ENCODE data around the gene NUP62.

Gene NUP62

DNA sequence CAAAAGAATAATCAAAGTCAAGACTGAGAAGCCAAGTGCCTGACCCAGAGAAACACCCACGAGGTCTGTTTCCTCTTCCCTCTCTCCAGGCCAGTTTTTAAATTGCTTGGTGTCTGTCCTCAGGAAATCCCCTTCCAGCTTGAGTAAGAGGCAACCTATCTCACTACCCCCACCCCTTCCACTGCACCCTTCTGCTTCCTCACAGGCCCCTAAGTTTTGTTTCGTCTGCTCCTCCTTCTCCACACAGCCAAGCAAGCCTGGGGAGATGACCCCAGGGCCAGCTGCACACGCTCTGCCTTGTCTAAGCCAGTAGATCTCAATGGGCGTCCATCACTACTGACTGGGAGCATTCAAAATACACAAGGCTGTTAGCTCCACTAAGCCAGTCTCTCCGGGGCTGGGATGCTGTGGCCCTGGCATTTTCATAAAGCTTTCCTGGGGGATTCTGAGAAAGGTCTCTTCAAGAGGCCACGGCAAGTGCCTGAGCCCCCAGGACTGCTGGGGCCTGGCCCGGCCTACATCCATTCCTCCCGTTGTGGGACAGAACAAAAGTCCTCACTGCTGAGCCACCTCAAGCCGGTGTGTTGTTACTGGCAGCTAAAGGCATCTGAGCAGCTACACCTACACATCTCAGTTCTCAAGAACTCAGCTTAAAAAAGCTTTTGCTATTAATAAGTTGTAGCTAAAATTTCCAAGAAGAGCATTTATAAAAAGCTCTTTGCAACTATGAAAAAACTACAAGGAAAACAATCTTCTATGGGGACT, 17.7 kb downstream of the NUP62 start:
- TF ChIP-seq, protein P1, sequence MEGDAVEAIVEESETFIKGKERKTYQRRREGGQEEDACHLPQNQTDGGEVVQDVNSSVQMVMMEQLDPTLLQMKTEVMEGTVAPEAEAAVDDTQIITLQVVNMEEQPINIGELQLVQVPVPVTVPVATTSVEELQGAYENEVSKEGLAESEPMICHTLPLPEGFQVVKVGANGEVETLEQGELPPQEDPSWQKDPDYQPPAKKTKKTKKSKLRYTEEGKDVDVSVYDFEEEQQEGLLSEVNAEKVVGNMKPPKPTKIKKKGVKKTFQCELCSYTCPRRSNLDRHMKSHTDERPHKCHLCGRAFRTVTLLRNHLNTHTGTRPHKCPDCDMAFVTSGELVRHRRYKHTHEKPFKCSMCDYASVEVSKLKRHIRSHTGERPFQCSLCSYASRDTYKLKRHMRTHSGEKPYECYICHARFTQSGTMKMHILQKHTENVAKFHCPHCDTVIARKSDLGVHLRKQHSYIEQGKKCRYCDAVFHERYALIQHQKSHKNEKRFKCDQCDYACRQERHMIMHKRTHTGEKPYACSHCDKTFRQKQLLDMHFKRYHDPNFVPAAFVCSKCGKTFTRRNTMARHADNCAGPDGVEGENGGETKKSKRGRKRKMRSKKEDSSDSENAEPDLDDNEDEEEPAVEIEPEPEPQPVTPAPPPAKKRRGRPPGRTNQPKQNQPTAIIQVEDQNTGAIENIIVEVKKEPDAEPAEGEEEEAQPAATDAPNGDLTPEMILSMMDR (IDR thresholded peaks at IDR 0.05; ENCODE audit: low read depth, low read length) = no peak
- in situ Hi-C loops (cut with HindIII; ENCODE audit: low sequenced_read_pairs) = no loop called here
- no peak for DNase-seq (ENCODE audit: low read depth, low spot score)
- no peak overlapping the region for H3K4me3 ChIP-seq (ENCODE audit: low read depth, low read length)

DNA sequence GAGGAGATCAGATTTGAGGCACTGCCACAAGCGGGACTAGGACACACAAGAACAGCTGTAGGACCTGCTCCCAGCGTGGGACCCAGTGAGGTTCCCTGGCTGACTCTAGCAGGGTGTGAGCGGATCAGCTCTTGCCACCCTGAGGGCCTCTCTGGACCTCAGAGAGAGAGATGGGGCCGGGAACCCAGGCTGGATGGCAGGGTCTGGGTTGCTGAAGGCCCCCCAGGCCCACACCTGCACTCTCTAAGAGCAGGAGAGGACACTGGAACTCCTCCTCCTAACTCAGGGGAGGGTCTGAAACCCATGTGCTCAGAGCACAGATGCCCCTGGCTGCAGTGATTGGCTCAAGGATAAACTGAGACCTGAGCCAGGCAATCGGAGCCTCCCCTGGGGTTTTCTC, 19.1 kb downstream of the NUP62 start:
- H3K4me3 ChIP-seq (ENCODE audit: low read depth, low read length) = no peak overlapping the region
- TF ChIP-seq, protein P1 (IDR thresholded peaks at IDR 0.05; ENCODE audit: low read depth, low read length) = no peak
- in situ Hi-C loops (cut with HindIII; ENCODE audit: low sequenced_read_pairs) = no loop called here
- no peak for DNase-seq (ENCODE audit: low read depth, low spot score)

DNA sequence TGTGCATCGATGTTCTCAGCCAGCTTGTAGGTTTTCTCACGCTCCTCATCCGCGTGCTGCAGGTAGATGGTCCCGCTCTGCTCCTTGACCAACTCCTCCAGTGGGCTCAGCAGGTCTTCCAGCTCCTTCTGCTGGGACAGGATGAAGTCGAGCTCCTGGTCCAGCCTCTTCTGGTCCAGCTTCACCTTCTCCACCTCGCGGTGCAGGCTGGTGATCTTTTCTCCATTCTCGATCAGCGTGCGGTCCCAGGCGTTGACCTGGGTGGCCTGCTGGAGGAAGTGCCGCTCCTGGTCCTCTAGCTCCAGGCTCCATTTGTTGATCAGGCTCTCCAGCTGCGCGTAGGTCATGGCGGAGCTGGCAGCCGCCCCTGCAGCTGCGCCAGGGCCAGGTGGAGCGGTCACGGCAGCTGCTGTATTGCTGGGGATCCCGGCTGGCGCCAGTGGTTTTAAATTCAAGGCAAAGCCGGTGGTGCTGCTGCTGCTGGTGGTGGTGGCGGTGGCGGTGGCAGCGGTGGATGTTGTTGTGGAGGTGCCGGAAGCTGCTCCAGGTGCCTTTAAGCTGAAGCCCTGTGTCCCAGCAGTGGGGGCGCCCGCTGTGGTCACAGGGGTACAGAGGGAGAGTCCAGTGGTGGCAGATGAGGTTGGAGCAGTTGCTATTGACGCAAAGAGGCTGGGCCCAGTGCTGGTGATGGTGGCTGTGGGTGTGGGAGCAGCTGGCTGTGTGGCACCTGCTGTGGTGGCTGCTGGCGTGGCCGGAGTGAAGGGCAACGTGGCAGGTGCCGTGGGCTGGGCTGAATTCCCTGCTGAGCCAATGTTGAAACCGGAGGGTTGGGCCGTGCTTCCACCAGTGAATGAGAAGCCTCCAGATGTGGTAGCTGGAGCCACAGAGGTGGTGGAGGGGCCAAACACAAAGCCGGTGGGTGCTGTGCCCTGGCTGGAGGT, 20.6 kb downstream of the NUP62 start:
- in situ Hi-C loops (cut with HindIII; ENCODE audit: low sequenced_read_pairs) = no loop called here
- H3K4me3 ChIP-seq (ENCODE audit: low read depth, low read length) = no peak overlapping the region
- DNase-seq (ENCODE audit: low read depth, low spot score) = no peak
- TF ChIP-seq, protein P1 (IDR thresholded peaks at IDR 0.05; ENCODE audit: low read depth, low read length) = no peak

DNA sequence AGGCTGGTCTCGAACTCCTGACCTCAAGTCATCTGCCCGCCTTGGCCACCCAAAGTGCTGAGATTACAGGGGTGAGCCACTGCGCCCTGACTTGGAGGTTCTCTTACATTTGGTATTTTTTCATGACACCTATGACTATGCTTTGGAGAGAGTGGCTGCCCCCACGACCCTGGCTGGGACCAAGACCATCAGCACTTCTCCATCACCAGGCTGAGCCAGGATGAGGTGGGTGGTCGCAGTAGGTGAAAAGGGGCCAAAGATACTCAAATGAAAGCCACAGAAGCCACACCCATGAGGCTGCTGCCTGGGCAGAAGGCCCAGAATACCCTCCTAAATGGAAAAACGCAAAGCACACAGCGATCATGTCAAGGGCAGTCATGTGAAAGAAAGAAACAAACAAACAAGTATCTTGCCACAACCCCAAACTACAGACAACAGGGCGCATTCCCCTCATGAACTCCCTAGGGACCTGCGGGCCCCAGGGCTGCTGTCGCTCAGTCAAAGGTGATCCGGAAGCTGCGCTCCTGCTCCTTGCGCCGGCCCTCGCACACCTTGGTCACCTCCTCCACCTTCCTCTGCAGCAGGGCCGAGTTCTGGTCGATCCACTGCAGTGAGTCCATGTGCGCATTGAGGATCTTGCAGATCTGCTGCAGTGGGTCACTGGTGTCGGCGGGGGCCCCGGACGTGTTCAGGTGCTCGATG, 21.4 kb downstream of the NUP62 start:
- TF ChIP-seq, protein P1 (IDR thresholded peaks at IDR 0.05; ENCODE audit: low read depth, low read length) = no peak
- DNase-seq (ENCODE audit: low read depth, low spot score) = no peak
- no peak overlapping the region for H3K4me3 ChIP-seq (ENCODE audit: low read depth, low read length)
- in situ Hi-C loops (cut with HindIII; ENCODE audit: low sequenced_read_pairs) = no loop called here

DNA sequence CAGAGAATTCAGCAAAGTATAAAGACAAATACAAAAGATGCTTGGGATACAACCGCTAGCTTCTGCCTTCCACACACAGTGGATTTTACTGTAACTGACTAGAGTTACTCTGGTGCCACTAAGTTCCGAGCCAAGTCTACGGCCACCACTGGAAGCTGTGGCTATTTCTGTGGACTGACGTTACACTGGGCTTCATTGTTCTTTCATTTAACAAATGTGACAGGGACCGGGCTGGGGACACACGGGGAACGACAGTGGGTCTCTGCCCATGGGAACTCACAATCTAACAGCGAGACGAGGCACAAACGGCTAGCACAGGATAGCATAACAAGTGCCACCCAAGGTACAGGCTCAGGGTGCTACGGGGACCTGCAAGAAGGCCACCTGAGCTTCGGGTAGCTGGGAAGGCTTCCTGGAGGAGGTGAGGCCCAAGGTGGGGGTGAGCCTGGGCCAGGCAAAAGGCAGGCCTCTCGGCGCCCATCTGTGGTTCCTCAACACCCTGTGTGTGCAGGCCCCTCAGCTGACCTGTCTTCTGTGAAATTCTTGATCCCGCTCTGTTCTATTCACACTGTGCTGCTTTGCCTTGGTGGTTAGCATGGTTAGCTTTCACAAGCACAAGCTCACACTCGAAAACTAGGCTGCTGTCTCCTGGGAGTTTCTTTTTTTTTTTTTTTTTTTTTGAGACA, 22.3 kb downstream of the NUP62 start:
- no peak for DNase-seq (ENCODE audit: low read depth, low spot score)
- in situ Hi-C loops (cut with HindIII; ENCODE audit: low sequenced_read_pairs) = no loop called here
- no peak overlapping the region for H3K4me3 ChIP-seq (ENCODE audit: low read depth, low read length)
- TF ChIP-seq, protein P1 (IDR thresholded peaks at IDR 0.05; ENCODE audit: low read depth, low read length) = no peak

DNA sequence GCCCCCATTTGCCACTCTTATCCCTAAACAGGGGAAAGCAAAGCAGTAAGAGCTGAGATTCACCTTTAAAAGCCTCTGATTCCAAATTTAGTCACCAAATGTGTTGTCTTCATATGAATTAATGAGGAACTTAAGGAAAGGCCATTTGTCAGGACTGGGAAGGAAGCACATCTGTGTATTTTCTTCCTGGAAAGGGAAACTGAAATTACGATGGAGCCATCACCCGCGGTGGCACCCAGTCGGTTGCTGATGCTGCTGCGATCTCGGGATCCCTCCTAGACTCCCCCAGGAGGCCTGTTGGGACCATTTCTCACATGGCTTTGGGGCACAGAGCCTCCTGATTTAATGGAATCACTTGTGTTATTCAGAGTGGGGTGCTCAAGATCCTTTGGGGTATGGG, 25.2 kb downstream of the NUP62 start:
- TF ChIP-seq, protein P1 (IDR thresholded peaks at IDR 0.05; ENCODE audit: low read depth, low read length) = no peak
- DNase-seq (ENCODE audit: low read depth, low spot score) = no peak
- in situ Hi-C loops (cut with HindIII; ENCODE audit: low sequenced_read_pairs) = no loop called here
- H3K4me3 ChIP-seq (ENCODE audit: low read depth, low read length) = no peak overlapping the region

Measured in astrocyte of the spinal cord (primary cell).